Measurements from ENCODE around the gene SMIM22.

The SMIM22 gene

DNA sequence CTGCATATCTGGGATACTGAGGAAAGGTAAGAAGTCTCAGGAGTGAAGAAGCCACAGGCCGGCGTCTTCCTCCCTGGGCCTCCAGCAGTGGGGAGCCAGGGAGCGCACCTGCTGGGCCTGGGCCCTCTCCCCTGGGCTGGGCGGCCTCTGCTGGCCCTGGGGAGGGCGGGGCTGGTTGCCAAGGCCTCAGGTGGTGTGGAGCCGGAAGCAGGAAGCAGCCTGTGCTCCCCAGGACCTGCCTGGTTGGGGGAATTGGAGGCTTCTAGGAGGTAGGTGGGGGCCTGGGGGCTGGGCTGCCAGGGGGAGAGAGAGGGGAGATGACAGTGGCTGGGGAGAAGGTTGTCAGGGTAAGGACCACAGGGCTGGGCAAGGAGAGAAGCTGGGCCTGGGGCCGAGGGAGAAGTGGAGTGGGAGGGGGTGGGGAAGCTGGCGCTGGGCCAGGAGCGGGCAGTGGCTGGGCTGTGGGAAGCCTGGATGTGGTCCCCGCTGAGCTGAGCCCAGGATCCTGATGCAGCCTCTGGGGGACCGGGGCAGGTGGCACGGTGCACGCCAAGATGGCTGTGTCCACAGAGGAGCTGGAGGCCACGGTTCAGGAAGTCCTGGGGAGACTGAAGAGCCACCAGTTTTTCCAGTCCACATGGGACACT lies at the start of gene SMIM22:
SMIM22 (plus strand) TSS at position 189 of the 647 bp plus-strand sequence; CDS start at position 555, 366 bp downstream.
- H3K4me3 ChIP-seq (ENCODE audit: low read depth in 1 of 2, low read length in 2 of 2): peak within 1 kb of the TSS in 1 of 2 donors; percentile 33
- no peaks in the 10 kb centered on the region for H3K27me3 ChIP-seq (ENCODE audit: low read depth, low read length)
- H3K9me3 ChIP-seq (ENCODE audit: control insufficient read depth in 1 of 2, low read length in 2 of 2): no peaks in the 10 kb centered on the region
- H3K4me1 ChIP-seq (ENCODE audit: control insufficient read depth in 1 of 2, insufficient read depth in 2 of 2, low read length in 2 of 2): peaks cover 0 to 1% of the 10 kb centered on the region in 2 donors
- no peak within 1 kb of the TSS for H3K27ac ChIP-seq (ENCODE audit: low read length)
- H3K36me3 ChIP-seq (ENCODE audit: control insufficient read depth in 1 of 2, insufficient read depth in 2 of 2, low read length in 2 of 2): peaks cover 7 to 42% of the 10 kb centered on the region in 2 donors

GRCh38 chr16:4746215-4746614 lies 49.0 kb upstream of the SMIM22 start:
- Histone ChIP-seq H3K4me3 (ENCODE audit: low read depth in 1 of 2, low read length in 2 of 2) (no peak overlapping the region), H3K36me3 (ENCODE audit: control insufficient read depth in 1 of 2, insufficient read depth in 2 of 2, low read length in 2 of 2) (peaks cover 5 to 8% of the 10 kb centered on the region in 2 donors), H3K27me3 (ENCODE audit: low read depth, low read length) (no peaks in the 10 kb centered on the region), H3K4me1 (ENCODE audit: control insufficient read depth in 1 of 2, insufficient read depth in 2 of 2, low read length in 2 of 2) (peaks cover 0 to 22% of the 10 kb centered on the region in 2 donors), H3K9me3 (ENCODE audit: control insufficient read depth in 1 of 2, low read length in 2 of 2) (no peaks in the 10 kb centered on the region), H3K27ac (ENCODE audit: low read length) (no peak overlapping the region)

DNA sequence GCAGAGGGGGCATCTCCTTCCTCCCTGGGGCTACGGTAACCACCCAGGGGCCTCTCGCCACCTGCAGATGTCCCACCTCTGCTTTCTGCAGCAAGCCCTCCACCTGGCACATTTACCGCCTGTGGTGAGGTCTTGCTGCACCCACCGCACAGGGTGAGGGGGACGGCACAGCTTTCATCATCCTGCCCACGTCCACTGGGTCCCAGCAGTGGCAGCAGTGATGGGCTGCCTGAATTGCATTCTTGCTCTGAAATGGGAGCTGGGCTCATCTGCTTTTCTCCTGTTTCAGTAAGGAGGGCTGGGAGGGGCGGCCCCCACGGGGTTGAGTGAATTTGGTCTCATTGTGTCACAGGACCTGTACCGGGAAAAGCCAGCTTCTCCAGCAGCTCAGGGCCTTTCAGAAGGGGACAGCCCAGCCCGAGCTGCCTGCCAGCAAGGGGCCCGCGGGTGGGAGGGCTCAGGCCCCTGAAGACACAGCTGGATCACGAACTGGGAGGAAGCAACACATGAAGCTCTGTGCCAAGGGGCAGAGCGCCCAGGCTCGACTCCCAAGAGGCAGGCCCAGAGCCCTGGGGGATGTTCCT lies 48.1 kb upstream of the SMIM22 start:
- Histone ChIP-seq H3K27me3 (ENCODE audit: low read depth, low read length) (no peaks in the 10 kb centered on the region), H3K9me3 (ENCODE audit: control insufficient read depth in 1 of 2, low read length in 2 of 2) (no peaks in the 10 kb centered on the region), H3K4me3 (ENCODE audit: low read depth in 1 of 2, low read length in 2 of 2) (no peak overlapping the region), H3K4me1 (ENCODE audit: control insufficient read depth in 1 of 2, insufficient read depth in 2 of 2, low read length in 2 of 2) (peaks cover 0 to 22% of the 10 kb centered on the region in 2 donors), H3K36me3 (ENCODE audit: control insufficient read depth in 1 of 2, insufficient read depth in 2 of 2, low read length in 2 of 2) (peaks cover 9 to 17% of the 10 kb centered on the region in 2 donors), H3K27ac (ENCODE audit: low read length) (no peak overlapping the region)

DNA sequence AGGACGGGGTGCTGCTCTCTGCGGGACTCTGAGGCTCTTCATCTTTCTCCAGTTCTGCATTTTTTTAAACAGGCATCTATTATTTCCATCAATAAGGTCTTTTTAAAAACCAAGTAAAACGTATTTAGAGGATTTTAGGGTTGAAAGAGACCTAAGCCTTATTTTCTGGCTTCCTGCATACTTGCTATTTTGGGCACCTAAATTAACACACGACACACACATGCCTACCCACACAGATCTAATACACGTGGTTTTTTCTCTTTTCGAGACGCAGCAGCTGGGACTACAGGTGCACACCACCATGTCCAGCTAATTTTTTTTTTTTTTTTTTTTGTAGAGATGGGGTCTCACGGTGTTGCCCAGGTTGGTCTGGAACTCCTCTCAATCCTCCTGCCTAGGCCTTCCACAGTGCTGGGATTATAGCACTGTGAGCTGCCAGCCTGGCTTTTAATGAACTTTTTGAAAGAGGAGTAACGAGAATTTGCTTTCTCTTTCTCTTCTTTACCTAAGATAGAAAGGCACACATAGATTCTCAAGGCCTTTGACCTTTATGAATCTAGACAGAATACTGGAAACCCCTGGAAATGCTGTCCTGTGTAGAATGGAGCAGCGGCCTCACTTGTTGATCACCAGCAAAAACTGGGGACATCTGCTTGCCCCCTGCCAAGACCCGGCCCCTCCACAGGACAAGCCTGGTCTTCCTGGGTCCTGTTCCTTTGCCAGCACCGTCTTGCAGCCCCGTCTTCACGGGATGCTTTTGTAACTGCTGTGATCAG lies 47.1 kb upstream of the SMIM22 start:
- H3K9me3 ChIP-seq (ENCODE audit: control insufficient read depth in 1 of 2, low read length in 2 of 2): no peaks in the 10 kb centered on the region
- H3K4me3 ChIP-seq (ENCODE audit: low read depth in 1 of 2, low read length in 2 of 2): no peak overlapping the region
- no peaks in the 10 kb centered on the region for H3K27me3 ChIP-seq (ENCODE audit: low read depth, low read length)
- H3K27ac ChIP-seq (ENCODE audit: low read length): no peak overlapping the region
- peaks cover 11 to 27% of the 10 kb centered on the region in 2 donors for H3K36me3 ChIP-seq (ENCODE audit: control insufficient read depth in 1 of 2, insufficient read depth in 2 of 2, low read length in 2 of 2)
- peaks cover 0 to 18% of the 10 kb centered on the region in 2 donors for H3K4me1 ChIP-seq (ENCODE audit: control insufficient read depth in 1 of 2, insufficient read depth in 2 of 2, low read length in 2 of 2)

DNA sequence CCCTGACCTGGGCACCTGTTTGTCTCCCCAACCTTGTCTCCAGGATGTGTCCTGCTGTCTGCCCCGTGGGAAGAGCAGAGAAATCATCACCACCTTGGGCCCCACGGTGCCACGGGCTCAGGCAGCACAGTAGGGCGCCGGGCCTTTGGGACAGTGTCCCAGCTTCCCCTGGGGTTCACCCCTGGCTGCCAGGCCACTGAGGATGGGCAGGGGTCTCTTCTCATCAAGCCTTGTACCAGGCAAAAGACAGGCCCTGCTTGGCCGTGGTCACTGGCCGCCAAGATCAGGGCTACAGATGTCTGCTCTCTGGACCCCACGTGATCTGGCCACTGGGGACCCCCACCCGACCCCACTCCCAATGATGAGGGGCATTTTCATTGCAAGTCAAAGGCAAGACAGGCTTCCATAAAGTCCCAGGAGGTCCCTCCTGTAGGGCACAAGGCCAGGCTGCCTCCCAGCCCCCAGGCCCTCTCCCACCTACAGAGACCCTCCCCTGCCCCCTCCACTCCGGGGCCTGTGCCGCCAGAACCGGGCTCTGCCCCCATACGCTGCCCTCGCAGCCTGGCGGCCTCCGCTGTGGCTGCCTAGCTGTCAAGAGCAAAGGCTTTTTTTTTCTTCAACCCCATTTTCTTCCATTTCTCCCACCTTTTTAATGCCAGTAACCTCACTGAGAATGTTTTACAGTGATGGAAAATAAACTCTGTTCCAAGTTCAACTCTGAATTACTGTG lies 46.3 kb upstream of the SMIM22 start:
- peaks cover 11 to 34% of the 10 kb centered on the region in 2 donors for H3K36me3 ChIP-seq (ENCODE audit: control insufficient read depth in 1 of 2, insufficient read depth in 2 of 2, low read length in 2 of 2)
- no peak overlapping the region for H3K4me3 ChIP-seq (ENCODE audit: low read depth in 1 of 2, low read length in 2 of 2)
- H3K27ac ChIP-seq (ENCODE audit: low read length): no peak overlapping the region
- no peaks in the 10 kb centered on the region for H3K9me3 ChIP-seq (ENCODE audit: control insufficient read depth in 1 of 2, low read length in 2 of 2)
- no peaks in the 10 kb centered on the region for H3K27me3 ChIP-seq (ENCODE audit: low read depth, low read length)
- H3K4me1 ChIP-seq (ENCODE audit: control insufficient read depth in 1 of 2, insufficient read depth in 2 of 2, low read length in 2 of 2): peaks cover 0 to 13% of the 10 kb centered on the region in 2 donors

DNA sequence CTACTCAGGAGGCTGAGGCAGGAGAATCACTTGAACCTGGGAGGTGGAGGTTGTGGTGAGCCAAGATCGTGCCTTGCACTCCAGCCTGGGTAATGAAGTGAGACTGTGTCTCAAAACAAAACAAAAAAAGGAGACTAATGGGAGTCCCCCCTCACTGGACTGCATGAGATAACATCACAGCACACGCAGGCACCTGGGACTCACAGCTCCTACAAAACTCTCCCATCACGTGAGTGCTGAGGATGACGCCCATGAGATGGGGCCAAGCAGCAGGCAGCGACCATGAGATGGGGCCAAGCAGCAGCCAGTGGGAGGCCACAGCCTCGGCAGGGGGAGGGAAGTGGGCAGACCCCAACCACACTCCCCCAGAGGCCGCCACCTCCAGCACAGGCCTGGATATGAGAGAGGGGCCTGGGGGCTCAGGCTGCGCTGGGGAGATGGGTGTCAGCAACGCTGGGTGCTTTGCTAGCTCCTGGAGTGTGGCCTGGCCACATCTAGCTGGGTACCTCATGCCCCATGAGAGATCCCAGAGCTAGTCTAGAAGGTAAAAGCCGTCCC lies 45.4 kb upstream of the SMIM22 start:
- Histone ChIP-seq H3K27me3 (ENCODE audit: low read depth, low read length) (no peaks in the 10 kb centered on the region), H3K4me3 (ENCODE audit: low read depth in 1 of 2, low read length in 2 of 2) (no peak overlapping the region), H3K4me1 (ENCODE audit: control insufficient read depth in 1 of 2, insufficient read depth in 2 of 2, low read length in 2 of 2) (peaks cover 0 to 13% of the 10 kb centered on the region in 2 donors), H3K9me3 (ENCODE audit: control insufficient read depth in 1 of 2, low read length in 2 of 2) (no peaks in the 10 kb centered on the region), H3K36me3 (ENCODE audit: control insufficient read depth in 1 of 2, insufficient read depth in 2 of 2, low read length in 2 of 2) (peaks cover 11 to 39% of the 10 kb centered on the region in 2 donors), H3K27ac (ENCODE audit: low read length) (no peak overlapping the region)

DNA sequence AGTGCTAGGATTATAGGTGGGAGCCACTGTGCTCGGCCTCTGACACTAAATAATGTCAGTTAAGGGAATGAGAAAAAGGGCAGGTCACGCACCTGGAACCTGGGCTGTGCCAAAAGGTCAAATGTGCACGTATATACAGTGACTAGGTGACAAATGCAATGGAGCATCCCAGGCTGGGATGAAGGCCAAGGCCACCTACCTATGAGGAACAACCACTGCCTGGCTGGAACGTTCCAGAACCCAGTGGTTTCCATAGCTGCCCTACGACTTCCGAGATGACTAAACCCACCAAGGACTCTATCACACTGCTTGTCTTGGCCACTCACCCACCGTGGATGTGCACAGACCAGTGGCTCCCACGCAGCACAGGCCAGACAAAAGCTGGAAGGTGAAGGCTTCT lies 44.3 kb upstream of the SMIM22 start:
- Histone ChIP-seq H3K4me1 (ENCODE audit: control insufficient read depth in 1 of 2, insufficient read depth in 2 of 2, low read length in 2 of 2) (peaks cover 0 to 13% of the 10 kb centered on the region in 2 donors), H3K36me3 (ENCODE audit: control insufficient read depth in 1 of 2, insufficient read depth in 2 of 2, low read length in 2 of 2) (peaks cover 15 to 48% of the 10 kb centered on the region in 2 donors), H3K27me3 (ENCODE audit: low read depth, low read length) (no peaks in the 10 kb centered on the region), H3K27ac (ENCODE audit: low read length) (no peak overlapping the region), H3K9me3 (ENCODE audit: control insufficient read depth in 1 of 2, low read length in 2 of 2) (no peaks in the 10 kb centered on the region), H3K4me3 (ENCODE audit: low read depth in 1 of 2, low read length in 2 of 2) (no peak overlapping the region)

- Histone ChIP-seq H3K36me3 (ENCODE audit: control insufficient read depth in 1 of 2, insufficient read depth in 2 of 2, low read length in 2 of 2) (peaks cover 20 to 58% of the 10 kb centered on the region in 2 donors), H3K4me1 (ENCODE audit: control insufficient read depth in 1 of 2, insufficient read depth in 2 of 2, low read length in 2 of 2) (peaks cover 0 to 2% of the 10 kb centered on the region in 2 donors), H3K4me3 (ENCODE audit: low read depth in 1 of 2, low read length in 2 of 2) (no peak overlapping the region), H3K27ac (ENCODE audit: low read length) (no peak overlapping the region), H3K9me3 (ENCODE audit: control insufficient read depth in 1 of 2, low read length in 2 of 2) (no peaks in the 10 kb centered on the region), H3K27me3 (ENCODE audit: low read depth, low read length) (no peaks in the 10 kb centered on the region)
Observed at GRCh38 chr16:4752351-4753100, 42.6 kb upstream of the SMIM22 start.

DNA sequence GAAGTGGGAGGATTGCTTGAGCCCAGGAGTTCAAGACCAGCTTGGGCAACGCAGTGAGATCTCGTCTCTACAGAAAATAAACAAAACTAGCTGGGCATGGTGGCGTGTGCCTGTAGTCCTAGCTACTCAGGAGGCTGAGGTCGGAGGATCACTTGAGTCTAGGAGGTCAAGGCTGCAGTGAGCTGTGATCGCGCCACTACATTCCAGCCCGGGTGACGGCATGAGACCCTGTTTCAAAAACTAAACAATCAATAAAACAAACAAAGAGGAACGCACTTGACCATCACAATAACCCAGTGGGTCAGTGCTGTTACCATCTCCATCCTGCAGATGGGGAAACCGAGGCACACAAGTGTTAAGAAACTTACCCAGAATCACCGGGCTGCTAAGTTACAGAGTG lies 41.9 kb upstream of the SMIM22 start:
- peaks cover 22 to 61% of the 10 kb centered on the region in 2 donors for H3K36me3 ChIP-seq (ENCODE audit: control insufficient read depth in 1 of 2, insufficient read depth in 2 of 2, low read length in 2 of 2)
- H3K27ac ChIP-seq (ENCODE audit: low read length): no peak overlapping the region
- no peaks in the 10 kb centered on the region for H3K9me3 ChIP-seq (ENCODE audit: control insufficient read depth in 1 of 2, low read length in 2 of 2)
- no peaks in the 10 kb centered on the region for H3K27me3 ChIP-seq (ENCODE audit: low read depth, low read length)
- no peaks in the 10 kb centered on the region for H3K4me1 ChIP-seq (ENCODE audit: control insufficient read depth in 1 of 2, insufficient read depth in 2 of 2, low read length in 2 of 2)
- H3K4me3 ChIP-seq (ENCODE audit: low read depth in 1 of 2, low read length in 2 of 2): no peak overlapping the region

- Histone ChIP-seq H3K36me3 (ENCODE audit: control insufficient read depth in 1 of 2, insufficient read depth in 2 of 2, low read length in 2 of 2) (peaks cover 35 to 77% of the 10 kb centered on the region in 2 donors), H3K27ac (ENCODE audit: low read length) (no peak overlapping the region), H3K4me3 (ENCODE audit: low read depth in 1 of 2, low read length in 2 of 2) (no peak overlapping the region), H3K27me3 (ENCODE audit: low read depth, low read length) (no peaks in the 10 kb centered on the region), H3K9me3 (ENCODE audit: control insufficient read depth in 1 of 2, low read length in 2 of 2) (no peaks in the 10 kb centered on the region), H3K4me1 (ENCODE audit: control insufficient read depth in 1 of 2, insufficient read depth in 2 of 2, low read length in 2 of 2) (peaks cover 0 to 3% of the 10 kb centered on the region in 2 donors)
Observed at GRCh38 chr16:4754865-4755264, 40.3 kb upstream of the SMIM22 start.
